ENCODE measurements around the gene TMEM236.
A peak's percentile ranks its signal among the peaks of the same experiment; 100 is the strongest.

Gene TMEM236

GRCh38 chr10:17789396-17789795 is 37.4 kb downstream of the TMEM236 start:
- DNase-seq = no peak

DNA sequence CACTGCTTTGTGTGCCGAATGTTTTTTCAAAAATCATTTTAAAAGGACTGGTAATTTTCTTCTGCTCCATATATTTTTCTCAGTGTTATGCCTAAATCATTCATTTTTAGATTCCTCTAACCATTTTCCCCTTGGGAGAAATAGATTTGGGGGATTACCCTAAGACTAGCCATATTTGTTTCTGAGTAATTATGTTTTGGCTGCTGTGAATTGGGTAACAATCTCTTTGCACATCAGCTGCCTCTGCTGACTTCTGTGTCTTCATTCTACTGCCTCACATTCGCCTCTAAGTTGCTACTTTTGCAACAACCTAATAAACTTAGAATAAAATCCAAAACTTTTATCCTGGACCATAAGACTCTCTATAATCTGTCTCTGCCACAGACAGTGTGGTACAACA is 38.6 kb downstream of the TMEM236 start:
- DNase-seq = no peak

DNA sequence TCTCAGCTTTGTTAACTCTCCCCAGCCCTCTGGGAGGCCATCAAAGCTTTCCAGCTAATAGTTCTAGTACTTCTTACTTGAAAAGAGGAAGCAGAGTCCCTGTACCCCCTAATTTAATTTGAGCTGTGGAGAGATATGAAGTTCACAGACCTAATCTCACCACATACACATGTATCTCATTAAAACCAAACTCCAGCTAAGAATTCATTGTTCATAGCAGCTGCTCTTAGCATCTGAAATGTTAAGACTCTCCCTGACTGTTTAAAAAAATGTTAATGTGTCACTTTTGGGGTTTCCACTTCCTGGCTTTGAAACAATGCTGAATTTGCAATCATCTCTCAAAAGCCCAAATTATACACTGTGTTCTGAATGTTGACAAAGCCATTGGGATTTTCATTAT is 41.0 kb downstream of the TMEM236 start:
- no peak for DNase-seq

DNA sequence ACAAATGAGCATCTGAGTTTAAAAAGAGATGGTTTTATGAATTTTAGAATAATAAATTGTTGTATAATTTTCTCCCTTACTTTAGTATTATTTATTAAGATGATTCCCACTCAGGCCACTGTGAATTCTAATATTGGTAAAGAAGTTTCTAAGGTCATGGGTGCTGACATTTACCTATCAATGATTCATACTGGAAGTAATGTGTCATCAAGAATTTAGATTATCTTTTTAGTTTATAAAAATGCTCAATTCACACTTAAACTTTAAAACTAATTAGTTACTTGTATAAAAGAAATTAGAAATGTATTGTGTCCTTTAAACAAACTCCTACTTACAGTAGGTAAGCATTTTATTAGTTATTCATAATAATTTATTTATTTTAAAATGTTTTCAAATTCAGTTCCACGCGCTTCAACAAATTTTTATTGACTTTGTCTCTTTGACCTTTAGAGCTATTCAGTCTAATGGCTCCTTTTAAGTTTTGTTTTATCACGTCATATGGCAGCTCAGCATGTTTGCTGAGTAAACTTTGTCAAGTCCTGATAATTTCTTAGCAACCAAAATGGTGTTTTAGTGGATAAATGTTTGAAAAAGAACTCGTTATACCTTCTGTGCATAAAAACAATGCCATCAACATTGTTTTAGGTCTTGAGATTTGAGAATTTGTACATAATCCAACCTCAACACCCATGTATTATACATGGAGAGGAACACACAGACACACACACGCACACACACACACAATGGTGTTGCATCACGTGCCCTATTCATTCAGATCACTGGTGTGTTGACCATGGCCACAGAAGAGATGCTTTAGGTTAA is 42.0 kb downstream of the TMEM236 start:
- DNase-seq = no peak

GRCh38 chr10:17795083-17795482 is 43.1 kb downstream of the TMEM236 start:
- no peak for DNase-seq

DNA sequence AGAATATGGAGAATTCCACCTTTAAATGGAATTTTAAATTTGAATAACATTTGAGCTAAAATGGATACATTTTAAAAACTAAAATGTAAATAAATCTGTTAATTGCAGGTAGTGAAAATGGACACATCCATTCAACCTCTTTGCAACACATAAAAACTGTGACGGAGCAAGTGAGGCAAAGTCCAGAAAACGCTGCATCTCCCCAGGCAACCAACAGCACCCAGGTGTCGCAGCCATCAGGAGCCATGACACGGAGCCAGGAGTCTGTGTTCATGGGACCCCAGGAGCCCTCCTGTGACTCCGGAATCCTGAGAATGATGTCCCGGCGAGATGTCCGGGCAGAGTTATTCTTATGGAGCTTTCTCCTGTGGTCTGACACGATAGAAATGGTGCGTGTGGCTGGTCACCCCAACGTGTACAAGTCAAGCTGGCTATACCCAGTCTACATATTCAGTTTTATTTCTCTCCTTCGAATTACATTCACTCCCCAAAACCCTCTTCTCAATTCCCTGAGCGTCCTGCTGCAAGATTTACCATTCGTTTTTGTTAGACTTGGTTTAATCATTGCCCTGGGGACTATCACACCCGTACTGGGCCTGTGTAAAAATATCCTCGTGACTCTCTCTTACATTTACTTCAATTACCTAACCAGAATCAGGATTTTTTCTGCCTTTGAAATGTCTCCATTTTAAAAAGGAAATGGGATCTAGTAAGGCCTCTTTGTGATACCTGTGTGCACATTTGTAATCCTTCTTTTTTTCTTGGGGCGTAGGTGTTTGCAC is 44.0 kb downstream of the TMEM236 start:
- DNase-seq = no peak

- no peak for DNase-seq
Measured at GRCh38 chr10:17801507-17801906, 49.5 kb downstream of the TMEM236 start.

- DNase-seq = no peak
Measured at GRCh38 chr10:17802350-17802749, 50.3 kb downstream of the TMEM236 start.

DNA sequence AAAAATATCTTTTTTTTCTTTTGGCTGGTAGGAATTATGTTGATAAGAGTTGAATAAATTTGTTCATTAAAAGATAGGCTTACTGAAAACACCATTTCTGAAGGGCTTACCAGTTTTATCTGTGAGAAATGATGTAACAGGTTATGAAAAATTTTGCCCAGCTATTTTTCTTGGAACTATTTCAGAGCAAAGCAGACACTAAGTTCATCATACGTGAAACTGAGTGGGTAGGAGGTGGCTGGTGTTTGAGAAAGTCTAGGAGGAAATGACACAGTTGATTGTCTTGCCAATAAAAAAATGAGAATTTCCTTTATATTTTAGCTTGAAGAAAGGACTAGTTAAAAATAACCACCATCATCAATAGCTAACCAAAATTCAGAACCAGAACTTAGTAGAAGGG is 51.0 kb downstream of the TMEM236 start:
- DNase-seq = no peak

DNA sequence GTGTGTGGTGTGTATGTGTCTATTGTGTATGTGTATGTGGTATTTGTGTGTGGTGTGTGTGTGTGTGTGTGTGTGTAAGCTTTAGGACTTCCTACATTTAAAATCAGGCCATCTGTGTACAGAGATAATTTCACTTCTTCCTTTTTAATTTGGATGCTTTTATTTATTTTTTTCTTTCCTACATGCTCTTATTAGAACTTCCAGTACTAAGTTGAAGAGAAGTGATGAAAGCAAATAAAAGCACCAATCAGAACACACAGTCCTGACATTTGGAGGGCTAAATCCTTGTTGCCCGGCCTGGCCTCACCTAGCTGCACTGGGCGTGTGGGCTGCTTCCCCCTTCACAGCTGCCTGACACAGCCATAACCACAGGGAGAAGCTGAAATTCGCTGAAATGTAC is 53.3 kb downstream of the TMEM236 start:
- DNase-seq = no peak

DNA sequence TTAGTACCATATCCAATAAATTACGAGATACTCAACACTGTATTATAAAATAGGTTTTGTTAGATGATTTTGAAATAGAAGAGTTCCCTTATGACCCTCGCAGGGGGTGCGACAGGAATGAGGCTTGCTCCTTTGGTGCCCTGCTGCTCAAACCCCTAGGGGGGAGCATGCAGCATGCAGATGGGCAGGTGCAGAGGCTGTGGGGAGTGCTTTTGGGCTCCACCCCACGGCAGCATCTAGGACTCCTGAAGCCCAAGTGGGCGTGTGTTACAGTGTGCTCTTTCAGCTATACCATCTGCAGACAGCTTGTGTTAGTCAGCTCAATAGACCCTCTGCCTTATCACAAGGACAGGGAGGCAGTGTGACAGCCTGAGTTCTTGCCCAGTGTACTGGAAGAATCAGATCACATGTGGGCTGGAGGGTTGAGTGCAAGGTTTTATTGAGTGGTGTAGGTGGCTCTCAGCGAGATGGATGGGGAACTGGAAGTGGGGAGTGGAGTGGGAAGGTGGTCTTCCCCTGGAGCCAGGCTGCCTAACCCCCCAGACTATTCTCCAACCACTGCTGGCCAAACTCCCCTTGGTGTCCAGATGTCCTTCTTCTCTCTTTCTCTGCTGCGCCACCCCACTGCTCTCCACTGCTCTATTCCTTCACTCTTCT is 54.0 kb downstream of the TMEM236 start:
- DNase-seq = peak; percentile 12 to 16

- no peak for DNase-seq
Measured at GRCh38 chr10:17808971-17809841, 57.2 kb downstream of the TMEM236 start, which contains the start of gene MRC1. Gene MRC1 (plus strand): TSS chr10:17809348. CDS start chr10:17809466, 118 bp downstream.

DNA sequence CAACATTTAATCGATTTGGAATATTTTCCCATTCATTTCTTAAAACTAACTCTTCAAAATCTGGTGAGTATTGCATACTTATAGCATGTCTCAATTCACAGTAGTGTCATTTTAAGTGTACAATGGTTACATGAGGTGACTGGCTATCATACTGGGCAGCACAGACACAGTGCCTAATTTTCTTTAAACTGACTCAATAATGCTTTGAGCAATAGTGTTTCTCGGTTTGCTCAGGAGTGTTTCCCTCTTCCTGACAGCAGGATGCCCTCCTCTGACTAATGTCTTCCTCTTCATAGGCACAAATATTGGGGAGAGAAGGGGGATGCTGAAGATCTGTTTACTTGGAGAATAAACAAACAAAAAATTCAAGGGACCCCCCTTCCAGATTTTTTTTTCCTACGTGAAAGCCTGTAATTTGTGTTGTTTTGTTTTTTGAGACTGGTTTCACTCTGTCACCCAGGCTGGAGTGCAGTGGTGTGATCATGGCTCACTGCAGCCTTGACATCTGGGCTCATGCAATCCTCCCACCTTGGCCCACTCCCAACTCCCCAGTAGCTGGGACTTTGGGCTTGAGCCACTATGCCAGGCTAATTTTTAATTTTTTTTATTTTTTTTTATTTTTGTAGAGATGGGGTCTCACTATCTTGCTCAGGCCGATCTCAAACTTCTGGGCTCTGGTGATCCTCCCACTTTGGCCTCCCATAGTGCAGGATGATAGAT is 59.3 kb downstream of the TMEM236 start:
- no peak for DNase-seq

- no peak for DNase-seq
Measured at GRCh38 chr10:17814973-17815372, 63.0 kb downstream of the TMEM236 start.

DNA sequence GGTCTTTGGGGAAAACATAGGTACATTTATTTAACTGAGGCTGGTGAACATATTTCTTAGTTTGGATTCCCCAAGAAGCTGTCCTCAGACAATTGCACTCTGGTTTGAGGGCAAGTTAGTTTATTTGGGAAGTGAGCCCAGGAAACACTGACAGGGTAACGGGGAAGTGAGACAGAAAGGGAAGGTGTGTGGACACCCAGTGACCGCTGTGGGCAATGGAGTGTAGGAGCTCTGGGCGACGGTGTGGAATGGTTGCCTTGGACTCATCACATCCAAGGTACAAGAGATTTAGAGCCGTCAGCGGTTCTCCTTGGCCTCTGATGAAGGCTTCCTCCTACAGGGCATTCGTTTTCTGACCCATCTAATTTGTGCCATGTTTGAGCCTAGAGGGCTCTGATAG is 64.2 kb downstream of the TMEM236 start:
- no peak for DNase-seq

GRCh38 chr10:17817316-17817715 is 65.3 kb downstream of the TMEM236 start:
- DNase-seq = no peak

DNA sequence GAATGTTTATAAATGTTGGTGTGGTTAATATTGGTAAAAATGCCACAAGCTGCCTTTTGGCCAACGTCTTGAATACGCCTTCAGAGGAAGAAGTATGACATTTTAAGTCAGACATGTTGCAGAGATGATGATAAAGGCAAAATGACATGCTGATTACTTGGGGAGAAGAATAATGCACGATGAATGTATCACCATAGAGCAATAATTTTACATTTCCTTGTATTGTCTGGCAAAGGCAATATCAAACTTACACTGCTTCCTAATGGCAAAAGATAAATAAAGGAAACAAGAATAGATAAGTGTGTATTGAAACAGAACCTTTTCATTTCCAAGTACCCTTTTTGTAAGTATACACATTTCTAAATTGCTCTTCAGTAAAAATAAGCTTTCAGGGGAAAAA is 65.8 kb downstream of the TMEM236 start:
- no peak for DNase-seq

DNA sequence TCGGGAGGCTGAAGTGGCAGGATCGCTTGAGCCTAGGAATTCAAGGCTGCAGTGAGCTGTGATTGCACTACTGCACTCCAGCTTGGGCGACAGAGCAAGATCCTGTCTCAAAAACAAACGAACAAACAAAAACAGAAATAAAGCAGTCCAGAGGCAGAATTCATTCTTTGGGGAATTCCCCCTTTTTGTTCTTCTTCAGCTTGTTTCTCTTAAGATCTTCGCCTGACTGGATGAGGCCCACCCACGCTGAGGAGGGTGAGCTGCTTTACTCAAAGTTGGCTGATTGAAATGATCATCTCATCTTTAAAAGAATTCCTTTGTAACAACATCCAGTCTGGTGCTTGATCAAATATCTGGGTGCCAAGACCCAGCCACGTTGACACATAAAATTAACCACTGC is 67.8 kb downstream of the TMEM236 start:
- no peak for DNase-seq

DNA sequence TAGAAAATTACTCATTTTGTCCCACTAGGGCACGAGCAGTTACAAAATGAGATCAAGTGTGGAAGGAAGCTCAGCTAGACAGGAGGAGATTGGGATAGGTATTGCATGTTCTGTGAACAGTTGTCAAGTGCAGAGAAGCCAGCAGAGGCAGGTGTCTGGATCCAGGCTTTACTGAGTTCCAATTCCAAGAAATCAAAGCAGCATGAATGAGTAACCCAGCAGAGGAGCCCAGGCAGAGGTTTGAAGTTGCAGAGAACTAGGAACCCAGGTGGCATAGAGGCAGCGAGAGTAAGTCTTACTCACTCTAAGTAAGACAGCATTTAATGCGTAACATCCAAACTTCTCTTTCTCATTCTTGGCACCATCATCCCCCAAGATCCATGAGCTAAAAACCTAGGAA is 68.9 kb downstream of the TMEM236 start:
- no peak for DNase-seq

GRCh38 chr10:17821893-17822292 is 69.9 kb downstream of the TMEM236 start:
- no peak for DNase-seq

DNA sequence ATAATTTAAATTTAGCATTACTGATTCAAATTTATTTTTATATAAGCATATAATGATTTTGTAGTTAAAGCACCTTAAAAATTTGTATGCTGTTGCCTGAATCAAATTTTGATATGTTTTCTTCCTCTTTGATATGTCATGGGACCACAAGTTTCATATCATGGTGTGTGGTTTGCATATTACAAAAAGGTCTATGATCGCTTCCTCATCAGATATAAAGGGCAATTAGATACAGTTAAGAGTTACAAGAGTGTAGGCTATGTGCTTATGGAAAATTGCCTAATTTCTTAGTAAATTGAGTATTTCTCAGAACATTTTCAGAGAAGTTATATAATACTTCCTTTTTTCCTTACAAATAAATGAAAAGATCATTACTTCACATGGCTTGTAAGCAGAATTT is 79.3 kb downstream of the TMEM236 start:
- no peak for DNase-seq

- no peak for DNase-seq
Measured at GRCh38 chr10:17831896-17832295, 79.9 kb downstream of the TMEM236 start.

Measured in stimulated activated CD4-positive, alpha-beta T cell treated with anti-CD3 and anti-CD28 coated beads, Interleukin-4, amount 100 ng/mL, for 4 hours (primary cell).